ENCODE measurements around the gene TECPR2.
A peak's percentile ranks its signal among the peaks of the same experiment; 100 is the strongest.

- TF ChIP-seq ATF2 (IDR thresholded peaks at IDR 0.05; ENCODE audit: low read length) = 0 out of 2 replicates have a peak, but pooled peaks have one; percentile 39
- no peak for TF ChIP-seq RAD21 (IDR thresholded peaks at IDR 0.05; ENCODE audit: insufficient read depth, low read depth, low read length)
- TF ChIP-seq, protein P1, sequence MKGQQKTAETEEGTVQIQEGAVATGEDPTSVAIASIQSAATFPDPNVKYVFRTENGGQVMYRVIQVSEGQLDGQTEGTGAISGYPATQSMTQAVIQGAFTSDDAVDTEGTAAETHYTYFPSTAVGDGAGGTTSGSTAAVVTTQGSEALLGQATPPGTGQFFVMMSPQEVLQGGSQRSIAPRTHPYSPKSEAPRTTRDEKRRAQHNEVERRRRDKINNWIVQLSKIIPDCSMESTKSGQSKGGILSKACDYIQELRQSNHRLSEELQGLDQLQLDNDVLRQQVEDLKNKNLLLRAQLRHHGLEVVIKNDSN (IDR thresholded peaks at IDR 0.05; ENCODE audit: borderline replicate concordance, extremely low read length, insufficient read depth, low read depth, low read length) = no peak
- no peak for TF ChIP-seq HDGF (IDR thresholded peaks at IDR 0.05)
- TF ChIP-seq FOS (IDR thresholded peaks at IDR 0.05; ENCODE audit: borderline replicate concordance, extremely low read depth, insufficient read length) = no peak
- TF ChIP-seq EZH2 (IDR thresholded peaks at IDR 0.05; ENCODE audit: borderline replicate concordance, control insufficient read depth, low read depth, low read length) = no peak
These were observed 657 bp upstream of the TECPR2 start for GRCh38 chr14:102362084-102362483.

Measured in GM12878 (cell line).